GM12874 (cell line): Measurements from ENCODE around the gene PELI2.

Experiments
- CTCF ChIP-seq: IDR thresholded peaks from 2 replicates; pipeline ENCODE4 v1.5.1; 2011; ENCODE audit warnings: low read depth, mild to moderate bottlenecking, control low read depth, low read length, moderate library complexity; ENCODE audit not compliant: insufficient read depth

Gene PELI2

GRCh38 chr14:56292970-56293369 lies 174.8 kb downstream of the PELI2 start:
- no peak for TF ChIP-seq CTCF

- no peak for TF ChIP-seq CTCF
These were observed 175.3 kb downstream of the PELI2 start for GRCh38 chr14:56293506-56293905.

GRCh38 chr14:56294128-56294527 lies 175.9 kb downstream of the PELI2 start:
- 0 out of 2 replicates have a peak, but pooled peaks have one; percentile 14 for TF ChIP-seq CTCF

- no peak for TF ChIP-seq CTCF
These were observed 177.5 kb downstream of the PELI2 start for GRCh38 chr14:56295743-56296142.

GRCh38 chr14:56297449-56297848 lies 179.2 kb downstream of the PELI2 start:
- TF ChIP-seq CTCF, result no peak

- TF ChIP-seq CTCF, result no peak
These were observed 181.2 kb downstream of the PELI2 start for GRCh38 chr14:56299306-56299984.

GRCh38 chr14:56300495-56300894 lies 182.3 kb downstream of the PELI2 start:
- no peak for TF ChIP-seq CTCF

GRCh38 chr14:56304456-56304855 lies 186.2 kb downstream of the PELI2 start:
- no peak for TF ChIP-seq CTCF
